C4-2B (cell line): ENCODE results near the gene KYNU.

Source experiments
- CTCF ChIP-seq: fragments of 450-650 bp; conservative IDR thresholded peaks from 2 replicates; pipeline ENCODE4 v1.5.1; 2017; ENCODE audit warnings: mild to moderate bottlenecking
- ZFX ChIP-seq: fragments of 450-650 bp; IDR thresholded peaks from 2 replicates; pipeline ENCODE4 v1.6.1; 2017

- TF ChIP-seq CTCF (no peak), ZFX (no peak)
Measured at GRCh38 chr2:142883526-142883925, 6.1 kb downstream of the KYNU start.
